Pulmonary artery endothelial cell (primary cell): Measurements from ENCODE around the gene SPRR2F. TPM values are rescaled to one million over a fixed set of nuclear protein-coding genes. Genes with fewer than 3 reads are reported as not detected.

Experiments used
- DNase-seq: peaks from one replicate; pipeline ENCODE4 v3.0.0-alpha.2; 2011; ENCODE audit warnings: low read depth, low spot score
- total RNA-seq: library from RNA; depleted of rRNA; stranded (reverse); fragments of >200 nt; gene quantifications from 2 replicates; pipeline ENCODE4 v1.2.3, GENCODE V29; 2014

SPRR2F gene
- total RNA-seq, 1 donor from 2014 or later = not detected

DNA sequence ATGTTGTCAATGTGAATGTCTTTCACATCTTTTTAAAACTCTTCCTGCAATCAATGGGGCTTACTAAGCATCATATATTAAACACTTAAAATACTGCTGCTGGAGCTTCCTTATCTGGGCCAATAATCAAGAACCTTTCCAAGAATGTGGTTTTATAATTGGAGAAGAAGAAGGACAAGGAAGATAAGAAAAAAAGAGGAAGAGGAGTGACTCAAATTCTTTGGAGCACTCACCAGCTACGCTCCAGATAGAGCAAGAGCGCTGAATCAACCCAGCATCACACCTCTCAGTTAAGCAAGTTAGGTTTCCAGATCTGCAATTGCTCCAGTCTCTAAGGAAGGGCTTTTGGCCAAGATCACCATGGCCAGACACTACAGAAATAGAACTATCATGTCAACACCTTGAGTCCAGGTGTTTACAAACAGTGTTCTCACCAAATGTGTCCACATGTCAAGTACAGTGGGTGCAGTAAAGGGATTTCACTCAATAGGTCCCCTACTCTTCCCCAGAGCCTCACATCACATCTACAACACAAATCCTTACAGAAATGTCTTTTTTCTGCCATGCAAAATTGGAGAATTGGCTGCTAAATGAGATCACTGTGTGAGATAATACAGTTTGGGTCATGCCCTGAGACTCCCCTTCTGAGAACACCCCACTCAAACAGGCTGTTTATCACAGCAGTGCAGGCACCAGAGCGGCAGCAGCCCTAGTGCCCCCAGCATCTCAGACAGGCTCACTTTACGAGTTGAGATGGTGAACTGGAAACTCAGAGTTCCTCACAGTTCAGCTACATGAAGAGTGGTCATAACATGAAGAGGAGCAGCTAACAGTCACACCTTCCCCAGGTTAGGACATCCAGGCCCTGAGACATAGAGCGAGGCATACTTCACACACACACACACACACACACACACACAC lies 40.2 kb downstream of the SPRR2F start:
- DNase-seq = no peak

DNA sequence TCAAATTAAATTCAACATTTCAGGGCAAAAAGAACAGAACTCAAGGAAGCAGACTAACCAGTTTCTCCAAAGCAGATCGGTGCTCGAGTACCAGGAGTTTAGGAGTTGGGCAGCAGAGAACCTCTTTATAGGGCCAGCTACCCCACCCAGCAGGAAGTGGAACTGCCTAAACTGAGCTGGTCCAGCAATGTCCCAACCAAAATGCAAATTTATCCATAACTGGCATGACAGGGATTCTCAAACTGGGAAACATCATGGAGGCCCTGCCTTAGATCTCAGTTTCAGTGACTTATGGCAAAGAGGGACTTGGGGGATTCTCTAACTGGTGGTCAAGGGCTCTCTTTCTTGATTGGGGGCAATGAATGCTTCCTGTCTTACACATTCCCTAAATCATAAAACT lies 41.8 kb downstream of the SPRR2F start, which contains the start of gene SPRR2B:
Gene SPRR2B, minus strand, starts transcription at position 101 of the 400 bp plus-strand sequence. CDS start 772 bp downstream, outside the sequence.
- DNase-seq = no peak

DNA sequence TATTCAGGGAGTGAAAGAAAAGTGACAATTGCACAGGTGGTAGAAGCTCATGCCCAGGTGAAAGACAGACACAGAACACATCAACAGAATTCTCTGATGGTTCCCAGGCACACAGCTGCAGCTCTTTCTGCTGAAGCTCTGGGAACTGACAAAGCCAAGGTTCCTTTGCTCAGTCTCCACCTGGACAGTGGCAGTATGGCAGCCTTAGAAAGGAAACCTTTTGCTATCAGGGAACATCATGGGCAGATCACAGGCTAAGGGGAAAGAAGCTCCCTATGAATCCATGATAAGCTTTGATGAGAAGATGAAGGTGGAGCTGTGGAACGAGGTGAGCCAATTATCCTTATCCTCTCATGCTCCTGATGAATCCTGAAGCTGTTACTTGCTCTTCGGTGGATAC lies 43.1 kb downstream of the SPRR2F start:
- DNase-seq = no peak

Other genes starting within 250 kb of the SPRR2F start
- not detected in 2 replicates for gene SMCP, start 235.2 kb downstream of the SPRR2F start, total RNA-seq
- under 0.01 TPM in 1 of 2 replicates, not detected in the other for gene IVL, start 205.0 kb downstream of the SPRR2F start, total RNA-seq
- not detected in 2 replicates for gene SPRR5, start 166.3 kb downstream of the SPRR2F start, total RNA-seq
- not detected in 2 replicates for gene SPRR4, start 142.9 kb downstream of the SPRR2F start, total RNA-seq
- gene SPRR1A, start 129.4 kb downstream of the SPRR2F start, total RNA-seq = not detected in 2 replicates
- not detected in 2 replicates for gene SPRR3, start 111.8 kb downstream of the SPRR2F start, total RNA-seq
- not detected in 2 replicates for gene SPRR1B, start 82.3 kb downstream of the SPRR2F start, total RNA-seq
- gene SPRR2D, start 72.4 kb downstream of the SPRR2F start, total RNA-seq = not detected in 2 replicates
- gene SPRR2A, start 56.0 kb downstream of the SPRR2F start, total RNA-seq = not detected in 2 replicates
- gene SPRR2B, start 41.9 kb downstream of the SPRR2F start, total RNA-seq = not detected in 2 replicates
- not detected in 2 replicates for gene SPRR2E, start 19.0 kb downstream of the SPRR2F start, total RNA-seq
- not detected in 2 replicates for gene SPRR2G, start 37.4 kb upstream of the SPRR2F start, total RNA-seq
- not detected in 2 replicates for gene LELP1, start 89.9 kb upstream of the SPRR2F start, total RNA-seq
- not detected in 2 replicates for gene PRR9, start 104.1 kb upstream of the SPRR2F start, total RNA-seq
- not detected in 2 replicates for gene LORICRIN, start 146.2 kb upstream of the SPRR2F start, total RNA-seq
- not detected in 2 replicates for gene PGLYRP3, start 199.4 kb upstream of the SPRR2F start, total RNA-seq
- not detected in 2 replicates for gene PGLYRP4, start 235.3 kb upstream of the SPRR2F start, total RNA-seq
- 0.13 and 0.95 TPM in 2 replicates for gene S100A9, start 244.3 kb upstream of the SPRR2F start, total RNA-seq